Heart left ventricle (tissue), 16 donors: ENCODE data around the gene RBM5. TPM values are rescaled to one million over a fixed set of nuclear protein-coding genes. Genes with fewer than 3 reads are reported as not detected.

Experiments
- ATAC-seq, 4 donors: fragments of 200-7000 bp; cut with Tn5 transposase; one replicate each; pipeline ENCODE4 v1.9.1; 2020 to 2022; ENCODE audit warnings: moderate library complexity in 4 of 4, mild to moderate bottlenecking in 3 of 4, moderate number of reproducible peaks in 1 of 4
- DNase-seq, 5 donors: peaks; one replicate each; pipeline ENCODE4 v3.0.0-alpha.2; 2020
- H3K27ac ChIP-seq, 12 donors: fragments of 200-600 bp; sonication (generic) in 4 of 12; one replicate each; pipeline versions ENCODE4 v1.5.0 to v1.8.0; 2016 to 2022; ENCODE audit warnings: mild to moderate bottlenecking in 2 of 12
- H3K27me3 ChIP-seq, 9 donors: fragments of 200-600 bp; sonication (generic) in 2 of 9; one replicate each; pipeline versions ENCODE4 v1.5.1 to v1.8.0; 2016 to 2022; ENCODE audit warnings: mild to moderate bottlenecking in 3 of 9
- H3K36me3 ChIP-seq, 9 donors: fragments of 200-600 bp; sonication (generic) in 2 of 9; one replicate each; pipeline versions ENCODE4 v1.5.0 to v1.8.0; 2018 to 2022; ENCODE audit warnings: mild to moderate bottlenecking in 2 of 9
- H3K4me1 ChIP-seq, 12 donors: fragments of 200-600 bp; sonication (generic) in 4 of 12; one replicate each; pipeline versions ENCODE4 v1.5.0 to v1.8.0; 2016 to 2022; ENCODE audit warnings: mild to moderate bottlenecking in 3 of 12
- H3K4me3 ChIP-seq, 12 donors: fragments of 200-600 bp; sonication (generic) in 4 of 12; one replicate each; pipeline versions ENCODE4 v1.5.0 to v1.8.0; 2017 to 2022; ENCODE audit warnings: mild to moderate bottlenecking in 9 of 12, moderate library complexity in 4 of 12
- H3K9me3 ChIP-seq, 12 donors: fragments of 200-600 bp; sonication (generic) in 4 of 12; one replicate each; pipeline versions ENCODE4 v1.5.0 to v1.8.0; 2016 to 2022; ENCODE audit warnings: mild to moderate bottlenecking in 1 of 12
- CTCF ChIP-seq, 12 donors: fragments of 200-600 bp; sonication (generic) in 4 of 12; IDR thresholded peaks; one replicate each; pipeline versions ENCODE4 v1.5.0 to v1.8.0; 2018 to 2022; ENCODE audit warnings: antibody characterized with exemption in 12 of 12, mild to moderate bottlenecking in 5 of 12
- POLR2A ChIP-seq, 2 donors: fragments of 450-650 bp; IDR thresholded peaks; one replicate each; pipeline ENCODE4 v1.6.1; 2017; ENCODE audit warnings: antibody characterized with exemption in 2 of 2, mild to moderate bottlenecking in 2 of 2, moderate library complexity in 2 of 2
- WGBS, 4 donors: extraction: QIAGEN DNeasy Blood & Tissue Kit in 2 of 4; methylation state at CpG; one replicate each; pipeline versions ENCODE4 v1.1.5 to v1.1.7; 2013 to 2018; 5-methylcytosine and 5-hydroxymethylcytosine counted together
- intact Hi-C, 10 donors: fragments of 100-400 bp; cut with DNase I; formaldehyde crosslinking; loops; one replicate each; pipeline versions ENCODE4 v1.11.1 to v1.14.2; 2022
- polyA plus RNA-seq, 2 donors: library from polyadenylated mRNA; stranded (reverse); fragments of 200-250 nt; gene quantifications; one replicate each; pipeline ENCODE4 v1.2.3, GENCODE V29; 2013
- total RNA-seq, 9 donors: library from RNA; depleted of rRNA in 2 of 9; stranded (reverse); fragments of >200 nt in 2 of 9; fragmentation: NEBNext Ultra II Directional in 3 of 9; extraction: Animal tissue kit (Norgen Biotek cat#: 25700) in 3 of 9; gene quantifications; one replicate each; pipeline versions ENCODE4 v1.1.0 to v1.2.4, GENCODE V29; 2016 to 2023
- donor health status: ischemic (EF 13 %, LVEDD 7.1; RV severe dilation, severe dysfunction).
- donor health status: healthy with polysubstance abuse.
- donor health status: DM: no; HTN: yes; CAD: no.
- donor health status: DM: no; HTN: no; CAD: no.
- donor health status: ischemic (EF 25% LVEDD 6.9; RV normal size, moderate dysfunction).
- donor health status: ischemic (EF 25% LVEDD 5.7; RV mildly dilated, moderate dysfunction).
- donor health status: healthy.
- donor health status: DM: yes; HTN: yes; CAD: no.
- donor health status: ischemic (EF 35%, LVEDD 5.7; RV mildly dilated, moderate dysfunction).
- donor health status: nonischemic (EF 11% LVEDD 7.7; RV severe dilation, severe dysfunction).
- donor health status: DM: yes; HTN: yes; CAD: no.
- donor health status: PGD.
- donor health status: ischemic (EF 29% LVEDD 5.4; RV normal size, mild dysfunction).
- donor health status: nonischemic (EF 23%, LVEDD 6.1; RV moderate dilation, normal function).

Gene RBM5
- total and polyA plus RNA-seq, 11 donors, result 32.5 to 77.3 (median 52.2) TPM

GRCh38 chr3:50137531-50137930 lies 48.8 kb downstream of the RBM5 start:
- ATAC-seq (no peak), DNase-seq (no peak)
- 91 to 98% (median 94%) methylated on average over 4 to 6 of the region's 6 CpGs for WGBS, 4 donors
- TF ChIP-seq POLR2A (IDR thresholded peaks at IDR 0.05) (no peak), CTCF (IDR thresholded peaks at IDR 0.05) (no peak)
- Histone ChIP-seq H3K9me3 (no peaks in the 10 kb centered on the region), H3K27ac (no peak overlapping the region), H3K4me3 (no peak overlapping the region), H3K4me1 (peaks cover 0 to 20% (median 1%) of the 10 kb centered on the region in 12 donors), H3K27me3 (no peaks in the 10 kb centered on the region), H3K36me3 (no peaks in the 10 kb centered on the region)
- intact Hi-C loops, result no loop called here

- peaks cover 0 to 20% (median 1%) of the 10 kb centered on the region in 12 donors for H3K4me1 ChIP-seq
- H3K27ac ChIP-seq, result no peak overlapping the region
- no peaks in the 10 kb centered on the region for H3K36me3 ChIP-seq
- H3K27me3 ChIP-seq, result no peaks in the 10 kb centered on the region
- intact Hi-C loops, result no loop called here
- 38 to 41% (median 39%) methylated on average over 13 of the region's 13 CpGs for WGBS, 4 donors
- ATAC-seq (peak in 1 of 4 donors; percentile 10), DNase-seq (no peak)
- no peak overlapping the region for H3K4me3 ChIP-seq
- no peak for TF ChIP-seq POLR2A (IDR thresholded peaks at IDR 0.05)
- TF ChIP-seq CTCF (IDR thresholded peaks at IDR 0.05), result no peak
- no peaks in the 10 kb centered on the region for H3K9me3 ChIP-seq
Observed at GRCh38 chr3:50138266-50139200, 49.8 kb downstream of the RBM5 start.

GRCh38 chr3:50139308-50139707 lies 50.6 kb downstream of the RBM5 start:
- intact Hi-C loops, result no loop called here
- Histone ChIP-seq H3K4me3 (no peak overlapping the region), H3K9me3 (no peaks in the 10 kb centered on the region), H3K36me3 (no peaks in the 10 kb centered on the region), H3K27ac (no peak overlapping the region), H3K27me3 (no peaks in the 10 kb centered on the region), H3K4me1 (peaks cover 0 to 20% (median 1%) of the 10 kb centered on the region in 12 donors)
- TF ChIP-seq CTCF (IDR thresholded peaks at IDR 0.05), result no peak
- TF ChIP-seq POLR2A (IDR thresholded peaks at IDR 0.05), result no peak
- no peak for ATAC-seq
- WGBS, 4 donors, result 60 to 86% (median 65%) methylated on average over 1 to 6 of the region's 6 CpGs
- DNase-seq, result no peak

GRCh38 chr3:50139718-50140423 lies 51.2 kb downstream of the RBM5 start:
- Histone ChIP-seq H3K4me3 (no peak overlapping the region), H3K27ac (no peak overlapping the region), H3K36me3 (no peaks in the 10 kb centered on the region), H3K27me3 (no peaks in the 10 kb centered on the region), H3K4me1 (peaks cover 0 to 20% (median 1%) of the 10 kb centered on the region in 12 donors), H3K9me3 (no peaks in the 10 kb centered on the region)
- DNase-seq, result no peak
- WGBS, 4 donors, result 87 to 94% (median 88%) methylated on average over 12 to 13 of the region's 13 CpGs
- no peak for ATAC-seq
- intact Hi-C loops, result no loop called here
- TF ChIP-seq POLR2A (IDR thresholded peaks at IDR 0.05) (no peak), CTCF (IDR thresholded peaks at IDR 0.05) (no peak)
